HG03460 (cell line): ENCODE results near the gene RABGAP1.

Source experiments
- ATAC-seq: cut with Tn5 transposase; IDR thresholded peaks from one replicate; pipeline ENCODE4 v1.9.1; 2021; ENCODE audit not compliant: unreplicated experiment

The RABGAP1 gene

GRCh38 chr9:122944960-122945888 is 4.4 kb downstream of the RABGAP1 start:
- ATAC-seq, result no peak

DNA sequence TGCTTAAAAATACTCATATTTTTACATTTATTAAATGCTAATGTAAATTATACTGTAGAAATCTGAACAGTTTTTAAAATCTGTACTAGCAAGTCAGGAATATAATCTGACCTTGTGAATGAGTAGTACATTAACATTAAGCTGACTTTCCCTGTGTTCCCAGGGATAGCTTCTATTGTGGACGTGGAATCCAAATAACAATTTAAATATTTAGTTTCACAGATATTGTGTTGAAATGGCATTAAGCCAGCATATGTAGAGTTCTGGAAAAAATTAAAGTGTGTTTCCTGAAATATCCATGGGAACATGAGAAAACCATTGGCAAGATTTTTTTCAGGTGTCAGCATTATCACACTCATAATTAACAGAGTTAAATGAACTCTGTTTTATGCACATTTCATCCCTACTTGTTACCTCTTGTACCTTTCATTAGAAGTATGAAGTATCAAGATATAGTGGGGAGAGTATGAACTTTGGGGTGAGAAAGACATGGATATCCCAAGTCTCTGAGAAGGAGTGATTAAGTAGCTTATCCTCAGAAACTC is 5.7 kb downstream of the RABGAP1 start:
- ATAC-seq, result no peak

- ATAC-seq, result no peak
Measured at GRCh38 chr9:122948313-122948712, 7.5 kb downstream of the RABGAP1 start.

- no peak for ATAC-seq
Measured at GRCh38 chr9:122949696-122950095, 8.9 kb downstream of the RABGAP1 start.

DNA sequence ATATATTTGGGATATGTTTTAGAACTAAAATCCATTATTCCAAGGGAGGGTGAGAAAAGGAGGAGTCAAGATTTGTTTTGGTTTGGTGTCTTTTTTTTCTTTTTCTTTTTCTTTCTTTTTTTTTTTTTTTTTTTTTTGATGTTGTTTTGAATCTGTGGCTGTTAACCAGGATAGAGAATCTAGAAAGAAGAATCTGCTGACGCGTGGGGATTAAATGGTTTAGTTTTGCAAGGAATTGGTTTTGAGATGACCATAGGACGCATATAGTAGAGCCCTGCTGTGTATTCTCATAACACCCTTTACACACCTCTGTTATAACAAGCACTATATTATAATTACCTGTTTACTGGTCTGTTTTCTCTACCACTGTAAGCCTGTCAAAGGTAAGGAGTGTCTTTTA is 9.4 kb downstream of the RABGAP1 start:
- no peak for ATAC-seq

- no peak for ATAC-seq
Measured at GRCh38 chr9:122951056-122951455, 10.2 kb downstream of the RABGAP1 start.

DNA sequence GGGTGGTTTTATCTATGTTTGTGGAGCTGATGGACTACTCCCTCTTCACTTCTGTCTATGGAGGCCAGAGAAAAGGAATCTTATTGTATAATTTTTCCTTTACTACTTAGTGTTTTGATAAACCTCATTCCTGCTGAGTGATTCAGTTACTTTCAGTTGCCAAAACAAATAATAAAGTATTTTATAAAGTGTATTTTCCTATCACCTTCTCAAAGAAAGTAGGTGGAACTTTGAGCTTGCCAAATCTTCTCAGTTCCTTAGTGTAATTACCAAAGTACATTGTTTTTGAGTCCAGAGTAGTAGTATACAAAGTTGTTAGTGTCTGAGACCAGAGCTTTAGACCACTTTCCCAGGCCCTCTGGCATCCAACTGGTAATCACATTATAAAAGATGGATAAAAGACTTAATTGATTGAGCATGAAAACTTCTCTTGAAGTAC is 13.5 kb downstream of the RABGAP1 start:
- ATAC-seq, result no peak

DNA sequence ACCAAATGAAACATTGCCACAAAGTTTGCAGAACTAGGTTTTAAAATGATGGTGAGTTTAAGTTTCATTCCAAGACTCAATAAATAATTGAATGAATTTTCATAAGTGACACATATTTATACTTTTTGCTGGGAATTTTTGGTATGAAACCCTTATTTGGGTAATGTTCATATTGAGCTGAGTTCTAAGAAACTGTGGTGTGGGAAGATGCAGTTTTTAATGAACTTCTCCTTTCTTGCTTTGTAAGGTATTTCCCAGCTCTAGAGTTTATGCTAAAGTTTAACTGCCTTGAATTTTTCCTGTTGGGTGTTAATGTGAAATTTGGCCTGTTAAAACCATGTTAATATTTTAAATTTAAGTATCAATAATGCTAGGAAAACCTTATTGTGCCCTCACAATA is 15.1 kb downstream of the RABGAP1 start:
- no peak for ATAC-seq

- ATAC-seq, result no peak
Measured at GRCh38 chr9:122961139-122961538, 20.3 kb downstream of the RABGAP1 start.

GRCh38 chr9:122975196-122975595 is 34.4 kb downstream of the RABGAP1 start:
- ATAC-seq, result no peak

- ATAC-seq, result no peak
Measured at GRCh38 chr9:122978601-122979000, 37.8 kb downstream of the RABGAP1 start.

GRCh38 chr9:122986010-122986409 is 45.2 kb downstream of the RABGAP1 start:
- ATAC-seq, result no peak

GRCh38 chr9:122988141-122988540 is 47.3 kb downstream of the RABGAP1 start:
- ATAC-seq, result no peak

DNA sequence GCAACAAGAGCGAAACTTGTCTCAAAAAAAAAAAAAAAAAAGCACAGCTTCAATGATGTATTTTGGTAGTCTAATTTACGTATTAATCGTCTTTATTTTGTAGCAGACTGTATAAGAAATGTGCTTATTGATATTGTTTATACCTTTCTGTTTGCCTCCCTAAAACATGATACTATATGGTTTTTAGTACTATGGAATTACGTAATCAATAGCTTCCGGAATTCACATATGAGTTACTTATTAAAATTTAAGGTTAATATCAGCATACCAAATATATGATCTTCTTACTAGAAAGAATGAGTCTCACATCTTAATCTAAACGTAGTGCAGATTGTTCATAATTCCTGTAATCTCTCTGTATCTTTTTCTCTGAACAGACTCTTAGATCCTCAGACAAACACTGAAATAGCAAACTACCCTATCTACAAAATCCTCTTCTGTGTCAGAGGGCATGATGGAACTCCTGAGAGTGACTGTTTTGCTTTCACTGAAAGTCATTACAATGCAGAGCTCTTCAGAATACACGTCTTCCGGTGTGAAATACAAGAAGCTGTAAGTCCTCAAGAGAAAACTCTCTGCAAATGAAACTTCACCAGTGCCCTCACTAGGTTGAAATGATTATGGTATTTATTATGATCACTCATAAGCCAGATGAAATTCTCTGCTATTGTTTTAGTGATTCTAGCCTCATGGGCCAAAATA is 48.3 kb downstream of the RABGAP1 start:
- peak; percentile 72 for ATAC-seq

DNA sequence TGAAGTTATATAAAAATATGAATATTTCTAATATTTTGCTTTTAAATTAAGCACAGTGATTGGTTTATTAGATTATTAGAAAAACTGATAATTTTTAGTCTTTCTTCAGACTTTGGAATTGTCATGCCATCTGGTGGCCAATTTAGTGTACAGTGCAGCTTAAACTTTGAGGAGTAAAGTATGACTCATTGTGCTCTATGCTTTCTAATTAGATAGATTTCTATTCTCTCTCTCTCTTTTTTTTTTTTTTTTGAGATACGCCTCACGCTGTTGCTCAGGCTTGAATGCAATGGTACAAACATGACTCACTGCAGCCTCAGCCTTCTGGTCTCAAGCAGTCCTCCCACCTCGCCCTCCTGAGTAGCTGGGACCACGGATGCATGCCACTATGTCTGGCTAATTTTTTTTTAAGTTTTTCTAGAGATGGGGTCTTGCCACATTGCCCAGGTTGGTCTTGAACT is 50.6 kb downstream of the RABGAP1 start:
- ATAC-seq, result no peak

- ATAC-seq, result no peak
Measured at GRCh38 chr9:122996586-122996985, 55.8 kb downstream of the RABGAP1 start.

DNA sequence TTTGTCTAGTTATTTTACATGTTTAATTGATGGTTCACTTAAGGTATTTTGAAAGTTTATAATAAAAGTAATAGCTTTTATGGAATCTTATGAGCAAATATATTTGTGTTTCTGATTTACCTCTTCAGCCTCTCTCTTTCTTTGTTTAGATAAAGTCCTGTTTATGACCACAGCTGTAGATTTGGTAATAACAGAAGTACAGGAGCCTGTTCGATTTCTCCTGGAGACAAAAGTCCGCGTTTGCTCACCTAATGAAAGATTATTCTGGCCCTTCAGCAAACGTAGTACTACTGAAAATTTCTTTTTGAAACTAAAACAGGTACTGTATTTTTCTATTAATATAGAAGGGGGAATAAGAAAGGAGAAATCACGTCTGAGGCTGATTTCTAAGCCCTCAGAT is 57.6 kb downstream of the RABGAP1 start:
- ATAC-seq, result no peak

DNA sequence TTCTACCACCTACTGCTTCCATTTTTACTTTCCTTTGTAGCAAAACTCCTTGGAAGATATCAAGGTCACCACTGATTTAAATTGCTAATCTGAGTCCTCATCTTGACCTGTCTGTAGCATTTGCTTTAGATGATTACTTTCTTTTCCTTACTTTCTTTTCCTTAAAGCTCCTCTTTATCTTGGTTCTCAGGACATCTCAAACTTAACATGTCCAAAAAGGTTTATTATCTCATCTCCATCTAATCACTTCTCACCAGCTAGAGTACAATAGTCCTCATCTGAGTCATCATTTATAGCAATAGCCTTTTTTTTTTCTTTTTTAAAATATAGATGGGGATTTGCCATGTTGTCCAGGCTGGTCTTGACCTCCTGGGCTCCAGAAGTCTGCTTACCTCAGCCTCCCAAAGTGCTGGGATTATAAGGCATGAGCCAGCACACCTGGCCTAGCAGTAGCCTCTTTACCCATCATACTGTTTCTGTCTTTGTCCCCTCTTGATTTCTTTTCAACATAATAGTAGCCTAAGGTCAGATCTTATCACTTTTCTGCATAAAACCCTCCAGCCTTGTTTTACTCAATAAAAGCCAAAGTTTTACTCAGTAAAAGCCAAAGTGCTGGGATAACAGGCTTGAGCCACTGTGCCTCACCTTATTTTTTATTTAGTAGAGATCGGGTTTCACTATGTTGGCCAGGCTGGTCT is 59.7 kb downstream of the RABGAP1 start:
- ATAC-seq, result no peak

DNA sequence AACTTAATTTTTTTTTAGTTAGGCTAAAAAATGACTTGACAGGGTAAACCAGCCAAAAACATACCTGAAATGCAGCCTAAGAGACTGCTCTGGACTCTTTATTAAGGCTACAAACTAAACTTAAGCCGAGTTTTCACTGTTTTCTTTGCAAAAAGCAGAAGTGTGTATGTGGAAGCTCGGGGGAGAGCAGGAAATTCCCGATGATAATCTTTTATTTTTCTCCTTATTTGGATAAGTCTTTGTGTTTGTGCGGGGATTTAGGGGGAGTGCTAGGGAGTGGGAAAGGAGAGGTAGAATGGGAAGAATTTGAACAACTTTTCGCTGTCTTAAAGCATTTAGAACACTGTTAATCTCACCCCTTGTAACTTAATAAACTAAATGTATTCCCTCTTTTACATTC is 61.9 kb downstream of the RABGAP1 start:
- ATAC-seq, result no peak

GRCh38 chr9:123003466-123003865 is 62.6 kb downstream of the RABGAP1 start:
- ATAC-seq, result no peak

DNA sequence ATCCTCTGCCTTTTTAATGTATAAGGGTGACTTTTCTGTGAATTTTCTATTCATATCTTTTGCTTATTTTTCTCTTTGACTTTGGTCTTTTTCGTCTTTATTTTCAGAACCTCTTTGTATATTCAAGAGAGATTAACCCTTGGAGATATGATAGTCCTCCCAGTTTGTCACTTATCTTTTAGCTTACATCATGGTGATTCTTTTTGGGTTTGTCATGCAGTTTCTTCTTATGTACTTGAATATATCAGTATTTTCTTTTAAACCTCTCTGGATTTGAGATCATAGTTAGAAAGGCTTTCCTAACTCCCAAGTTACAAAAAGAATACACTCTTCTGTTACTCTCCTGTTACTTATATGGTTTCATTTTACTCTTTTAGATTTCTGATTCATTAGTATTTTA is 65.1 kb downstream of the RABGAP1 start:
- no peak for ATAC-seq
